22Rv1 (cell line): ENCODE measurements around the gene TBX21.

Source experiments
- ZFX ChIP-seq: fragments of 450-650 bp; IDR thresholded peaks from 2 replicates; pipeline ENCODE4 v1.6.1; 2017; ENCODE audit warnings: antibody characterized with exemption, borderline replicate concordance
- TF ChIP-seq, protein P1 (sequence below): fragments of 450-650 bp; IDR thresholded peaks from 2 replicates; pipeline ENCODE4 v1.5.1; 2017; ENCODE audit warnings: mild to moderate bottlenecking

DNA sequence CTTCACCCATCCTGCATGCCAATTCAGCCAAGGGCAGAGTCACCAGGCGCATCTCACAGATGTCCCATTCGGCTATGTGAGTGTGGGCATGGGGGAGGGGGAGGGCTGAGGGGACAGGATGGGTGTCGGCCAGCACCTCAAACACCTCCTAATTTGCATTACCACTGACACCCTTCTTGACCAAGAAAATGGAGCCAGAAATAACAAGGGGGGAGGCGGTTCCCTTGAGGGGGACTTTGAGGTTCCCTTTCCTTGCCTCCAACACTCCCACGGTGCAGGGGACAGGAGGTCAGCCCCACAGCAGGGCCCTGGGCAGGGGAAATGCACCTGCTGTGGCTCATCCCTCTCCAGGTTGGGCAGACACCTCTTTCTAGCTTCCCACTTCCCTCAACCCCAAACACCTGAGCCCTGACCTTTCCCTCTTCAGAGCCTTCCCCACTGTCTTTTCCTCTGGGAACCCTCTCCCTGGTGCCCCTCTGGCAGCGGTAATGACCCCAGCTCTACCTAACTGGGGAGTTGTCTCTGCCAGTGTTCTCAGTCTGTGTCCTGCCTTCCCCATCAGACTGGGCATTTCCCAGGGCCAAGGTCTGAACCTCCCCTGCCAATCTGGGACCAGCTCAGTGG is 18.2 kb upstream of the TBX21 start:
- TF ChIP-seq, protein P1, sequence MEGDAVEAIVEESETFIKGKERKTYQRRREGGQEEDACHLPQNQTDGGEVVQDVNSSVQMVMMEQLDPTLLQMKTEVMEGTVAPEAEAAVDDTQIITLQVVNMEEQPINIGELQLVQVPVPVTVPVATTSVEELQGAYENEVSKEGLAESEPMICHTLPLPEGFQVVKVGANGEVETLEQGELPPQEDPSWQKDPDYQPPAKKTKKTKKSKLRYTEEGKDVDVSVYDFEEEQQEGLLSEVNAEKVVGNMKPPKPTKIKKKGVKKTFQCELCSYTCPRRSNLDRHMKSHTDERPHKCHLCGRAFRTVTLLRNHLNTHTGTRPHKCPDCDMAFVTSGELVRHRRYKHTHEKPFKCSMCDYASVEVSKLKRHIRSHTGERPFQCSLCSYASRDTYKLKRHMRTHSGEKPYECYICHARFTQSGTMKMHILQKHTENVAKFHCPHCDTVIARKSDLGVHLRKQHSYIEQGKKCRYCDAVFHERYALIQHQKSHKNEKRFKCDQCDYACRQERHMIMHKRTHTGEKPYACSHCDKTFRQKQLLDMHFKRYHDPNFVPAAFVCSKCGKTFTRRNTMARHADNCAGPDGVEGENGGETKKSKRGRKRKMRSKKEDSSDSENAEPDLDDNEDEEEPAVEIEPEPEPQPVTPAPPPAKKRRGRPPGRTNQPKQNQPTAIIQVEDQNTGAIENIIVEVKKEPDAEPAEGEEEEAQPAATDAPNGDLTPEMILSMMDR, result no peak
- no peak for TF ChIP-seq ZFX
